ENCODE data around the gene VRK3. TPM values are rescaled to one million over a fixed set of nuclear protein-coding genes. Genes with fewer than 3 reads are reported as not detected.
"Not testable (repeated sequence)": the region's sequence is repeated elsewhere in the genome, so short reads cannot be mapped to it uniquely, and the experiment has no call there.

VRK3 gene
- total RNA-seq, 3 donors from 2014 or later, result 24.2 to 42.0 (median 40.3) TPM

DNA sequence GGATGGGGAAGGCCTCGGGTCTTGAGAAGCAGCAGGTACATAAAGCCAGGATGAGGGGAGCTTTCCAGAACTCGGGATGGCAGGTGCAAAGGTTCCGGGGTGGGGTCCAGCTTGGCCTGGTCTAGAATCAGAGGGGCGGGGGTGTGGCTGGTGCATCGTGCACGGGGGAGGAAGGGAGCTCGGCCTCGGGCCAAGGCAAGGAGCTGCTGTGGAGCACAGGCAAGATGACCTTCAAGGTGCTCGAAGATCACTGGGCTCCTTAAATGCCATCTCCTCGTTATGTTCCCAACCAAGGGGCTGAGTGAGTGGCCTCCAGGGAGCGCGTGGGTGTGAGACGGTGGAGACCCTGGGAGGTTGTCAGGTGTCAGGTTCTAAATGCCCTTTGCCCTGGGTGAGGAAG is 48.1 kb downstream of the VRK3 start:
- H3K27ac ChIP-seq, result no peak overlapping the region
- H3K9me3 ChIP-seq, result no peaks in the 10 kb centered on the region
- intact Hi-C loops (cut with DNase I; ENCODE audit: low total_unique reads), result no loop called here
- no peaks in the 10 kb centered on the region for H3K27me3 ChIP-seq
- no peaks in the 10 kb centered on the region for H3K4me1 ChIP-seq
- H3K4me3 ChIP-seq, result no peak overlapping the region
- no peaks in the 10 kb centered on the region for H3K36me3 ChIP-seq
- no peak for TF ChIP-seq POLR2A (IDR thresholded peaks at IDR 0.05)
- no peak for TF ChIP-seq POLR2AphosphoS5 (IDR thresholded peaks at IDR 0.05)
- TF ChIP-seq, protein P1, sequence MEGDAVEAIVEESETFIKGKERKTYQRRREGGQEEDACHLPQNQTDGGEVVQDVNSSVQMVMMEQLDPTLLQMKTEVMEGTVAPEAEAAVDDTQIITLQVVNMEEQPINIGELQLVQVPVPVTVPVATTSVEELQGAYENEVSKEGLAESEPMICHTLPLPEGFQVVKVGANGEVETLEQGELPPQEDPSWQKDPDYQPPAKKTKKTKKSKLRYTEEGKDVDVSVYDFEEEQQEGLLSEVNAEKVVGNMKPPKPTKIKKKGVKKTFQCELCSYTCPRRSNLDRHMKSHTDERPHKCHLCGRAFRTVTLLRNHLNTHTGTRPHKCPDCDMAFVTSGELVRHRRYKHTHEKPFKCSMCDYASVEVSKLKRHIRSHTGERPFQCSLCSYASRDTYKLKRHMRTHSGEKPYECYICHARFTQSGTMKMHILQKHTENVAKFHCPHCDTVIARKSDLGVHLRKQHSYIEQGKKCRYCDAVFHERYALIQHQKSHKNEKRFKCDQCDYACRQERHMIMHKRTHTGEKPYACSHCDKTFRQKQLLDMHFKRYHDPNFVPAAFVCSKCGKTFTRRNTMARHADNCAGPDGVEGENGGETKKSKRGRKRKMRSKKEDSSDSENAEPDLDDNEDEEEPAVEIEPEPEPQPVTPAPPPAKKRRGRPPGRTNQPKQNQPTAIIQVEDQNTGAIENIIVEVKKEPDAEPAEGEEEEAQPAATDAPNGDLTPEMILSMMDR (IDR thresholded peaks at IDR 0.05), result no peak
- DNase-seq (ENCODE audit: low spot score in 2 of 2), result no peak

DNA sequence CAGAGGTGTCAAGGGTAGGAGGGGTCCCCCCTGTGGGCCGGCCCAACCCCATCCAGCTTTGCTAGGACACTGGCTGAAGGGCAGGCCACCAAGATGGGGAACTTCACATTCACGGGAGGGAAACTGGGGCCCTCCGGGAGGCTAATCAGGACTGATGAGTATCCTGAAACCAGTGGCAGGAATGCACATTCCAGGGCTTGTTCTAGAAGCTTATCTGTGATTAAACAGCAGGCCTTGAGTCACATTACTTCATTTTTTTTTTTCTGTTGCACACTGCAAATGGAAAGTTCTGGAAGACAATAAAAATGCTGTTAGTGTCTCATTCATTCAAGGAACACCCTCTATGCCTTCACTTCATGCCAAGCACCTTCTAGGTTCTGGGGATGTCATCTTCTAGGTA is 48.7 kb downstream of the VRK3 start:
- H3K4me3 ChIP-seq, result no peak overlapping the region
- no peak for DNase-seq (ENCODE audit: low spot score in 2 of 2)
- no peaks in the 10 kb centered on the region for H3K9me3 ChIP-seq
- intact Hi-C loops (cut with DNase I; ENCODE audit: low total_unique reads), result no loop called here
- H3K27ac ChIP-seq, result no peak overlapping the region
- H3K4me1 ChIP-seq, result no peaks in the 10 kb centered on the region
- H3K36me3 ChIP-seq, result no peaks in the 10 kb centered on the region
- no peak for TF ChIP-seq POLR2A (IDR thresholded peaks at IDR 0.05)
- TF ChIP-seq, protein P1 (IDR thresholded peaks at IDR 0.05), result no peak
- no peak for TF ChIP-seq POLR2AphosphoS5 (IDR thresholded peaks at IDR 0.05)
- H3K27me3 ChIP-seq, result no peaks in the 10 kb centered on the region

DNA sequence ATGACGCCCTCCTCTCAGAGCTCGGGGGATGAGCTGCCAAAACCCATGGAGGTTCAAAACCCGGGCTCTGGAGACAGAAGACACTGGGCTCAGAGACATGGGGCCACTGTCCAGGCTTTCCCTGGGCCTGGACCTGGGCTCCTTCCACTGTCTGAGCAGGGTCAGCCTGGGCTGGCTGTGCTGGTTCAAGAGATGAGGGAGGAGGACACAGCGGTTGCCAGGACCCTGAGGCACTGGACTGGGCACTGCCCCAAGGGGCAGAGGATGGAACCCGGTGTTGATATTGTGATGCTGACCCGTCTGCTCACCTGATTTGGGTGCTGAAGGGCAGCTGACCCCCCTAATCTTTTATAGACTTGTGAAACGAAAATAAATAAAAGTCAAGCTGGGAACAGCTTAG is 50.1 kb downstream of the VRK3 start:
- no peak for DNase-seq (ENCODE audit: low spot score in 2 of 2)
- H3K4me3 ChIP-seq, result no peak overlapping the region
- H3K27ac ChIP-seq, result no peak overlapping the region
- no peaks in the 10 kb centered on the region for H3K27me3 ChIP-seq
- no peaks in the 10 kb centered on the region for H3K36me3 ChIP-seq
- no peaks in the 10 kb centered on the region for H3K4me1 ChIP-seq
- TF ChIP-seq POLR2AphosphoS5 (IDR thresholded peaks at IDR 0.05) (no peak), POLR2A (IDR thresholded peaks at IDR 0.05) (no peak)
- TF ChIP-seq, protein P1 (IDR thresholded peaks at IDR 0.05), result no peak
- H3K9me3 ChIP-seq, result no peaks in the 10 kb centered on the region
- intact Hi-C loops (cut with DNase I; ENCODE audit: low total_unique reads), result no loop called here

DNA sequence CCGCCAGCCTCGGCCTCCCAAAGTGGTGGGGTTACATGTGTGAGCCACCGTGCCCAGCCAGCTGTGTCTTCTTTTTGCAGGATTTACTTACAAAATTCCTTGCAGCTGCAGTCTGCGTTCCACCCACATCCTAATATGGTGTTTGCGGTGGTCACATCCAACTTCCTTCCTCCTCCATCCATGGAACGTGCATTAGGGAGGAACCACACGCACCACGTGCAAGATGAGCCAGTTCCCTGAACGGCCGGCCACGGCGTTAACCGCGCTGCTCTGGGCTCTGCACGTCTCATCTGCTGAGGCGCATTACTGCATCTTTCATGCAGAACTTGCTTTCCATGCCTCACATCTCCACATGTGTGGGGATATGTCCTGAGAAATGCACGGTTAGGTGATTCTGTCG is 51.2 kb downstream of the VRK3 start:
- intact Hi-C loops (cut with DNase I; ENCODE audit: low total_unique reads), result no loop called here
- DNase-seq (ENCODE audit: low spot score in 2 of 2), result no peak
- Histone ChIP-seq H3K4me1 (no peaks in the 10 kb centered on the region), H3K9me3 (no peaks in the 10 kb centered on the region), H3K4me3 (no peak overlapping the region), H3K27me3 (peaks cover 0 to 4% of the 10 kb centered on the region in 2 donors), H3K36me3 (no peaks in the 10 kb centered on the region), H3K27ac (no peak overlapping the region)
- TF ChIP-seq POLR2AphosphoS5 (IDR thresholded peaks at IDR 0.05), result no peak

DNA sequence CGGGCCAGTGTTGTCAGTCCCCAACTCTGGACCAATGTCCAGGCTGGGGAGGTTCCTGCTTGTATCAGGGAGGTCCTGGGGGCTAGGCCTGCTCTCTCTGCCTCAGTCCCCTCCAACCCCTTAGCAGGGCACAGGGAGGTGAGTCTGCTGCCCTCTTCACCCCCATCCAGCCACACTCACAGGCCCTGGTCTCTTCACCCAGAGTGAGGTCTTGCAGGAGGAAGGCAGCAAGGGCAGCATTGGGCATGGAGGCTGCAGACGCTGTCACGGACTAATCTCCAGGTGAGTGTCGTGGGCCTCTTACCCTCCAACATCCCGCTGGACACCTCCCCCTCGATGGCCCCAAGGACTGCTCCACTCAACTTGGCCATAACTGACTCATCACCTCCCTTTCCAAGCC is 52.3 kb downstream of the VRK3 start:
- H3K4me3 ChIP-seq, result no peak overlapping the region
- H3K27me3 ChIP-seq, result peaks cover 0 to 15% of the 10 kb centered on the region in 2 donors
- no peaks in the 10 kb centered on the region for H3K4me1 ChIP-seq
- no peak for DNase-seq (ENCODE audit: low spot score in 2 of 2)
- intact Hi-C loops (cut with DNase I; ENCODE audit: low total_unique reads), result no loop called here
- no peaks in the 10 kb centered on the region for H3K36me3 ChIP-seq
- no peak overlapping the region for H3K27ac ChIP-seq
- no peaks in the 10 kb centered on the region for H3K9me3 ChIP-seq
- TF ChIP-seq POLR2AphosphoS5 (IDR thresholded peaks at IDR 0.05) (no peak), POLR2A (IDR thresholded peaks at IDR 0.05) (no peak)
- TF ChIP-seq, protein P1 (IDR thresholded peaks at IDR 0.05), result no peak

DNA sequence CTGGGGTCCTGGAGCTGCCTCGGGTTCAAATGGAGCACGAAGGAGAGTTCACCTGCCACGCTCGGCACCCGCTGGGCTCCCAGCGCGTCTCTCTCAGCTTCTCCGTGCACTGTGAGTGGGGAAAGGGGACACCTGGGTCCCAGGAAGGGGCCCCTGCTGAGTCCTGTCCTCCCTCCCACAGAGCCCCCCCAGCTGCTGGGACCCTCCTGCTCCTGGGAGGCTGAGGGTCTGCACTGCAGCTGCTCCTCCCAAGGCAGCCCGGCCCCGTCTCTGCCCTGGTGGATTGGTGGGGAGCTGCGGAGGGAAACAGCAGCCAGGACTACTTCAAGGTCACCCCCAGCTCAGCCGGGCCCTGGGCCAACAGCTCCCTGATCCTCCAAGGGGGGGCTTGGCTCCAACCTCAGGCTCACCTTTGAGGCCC is 53.2 kb downstream of the VRK3 start:
- Histone ChIP-seq H3K27me3 (peaks cover 0 to 18% of the 10 kb centered on the region in 2 donors), H3K36me3 (no peaks in the 10 kb centered on the region), H3K4me3 (no peak overlapping the region), H3K4me1 (no peaks in the 10 kb centered on the region), H3K27ac (no peak overlapping the region), H3K9me3 (no peaks in the 10 kb centered on the region)
- no peak for DNase-seq (ENCODE audit: low spot score in 2 of 2)
- intact Hi-C loops (cut with DNase I; ENCODE audit: low total_unique reads), result no loop called here
- TF ChIP-seq POLR2A (IDR thresholded peaks at IDR 0.05) (no peak), POLR2AphosphoS5 (IDR thresholded peaks at IDR 0.05) (no peak)
- TF ChIP-seq, protein P1 (IDR thresholded peaks at IDR 0.05), result no peak

DNA sequence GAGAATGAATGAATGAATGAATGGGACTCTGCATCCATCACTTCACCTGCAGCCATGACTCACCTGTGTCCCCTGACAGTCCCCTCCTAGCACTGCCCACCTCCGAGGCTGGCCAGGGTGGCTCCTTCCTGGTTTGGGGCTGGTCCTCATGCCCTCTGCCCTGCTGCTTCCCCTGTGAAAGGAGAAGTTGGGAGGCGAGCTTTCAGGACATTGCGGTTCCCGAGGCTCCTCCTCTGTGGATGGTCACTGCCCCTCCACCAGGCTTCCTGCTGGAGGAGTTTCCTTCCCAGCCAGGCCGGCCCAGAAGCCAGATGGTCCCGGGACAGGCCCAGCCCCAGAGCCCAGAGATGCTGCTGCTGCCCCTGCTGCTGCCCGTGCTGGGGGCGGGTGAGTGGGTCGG is 55.8 kb downstream of the VRK3 start:
- H3K36me3 ChIP-seq; intact Hi-C loops (cut with DNase I; ENCODE audit: low total_unique reads); H3K4me1 ChIP-seq; H3K9me3 ChIP-seq; DNase-seq (ENCODE audit: low spot score in 2 of 2); H3K4me3 ChIP-seq; H3K27ac ChIP-seq: not testable (repeated sequence)
- H3K27me3 ChIP-seq, result peaks cover 0 to 18% of the 10 kb centered on the region in 2 donors
